Adrenal gland (tissue), 5 donors: ENCODE results near the gene CENPF.
A peak's percentile ranks its signal among the peaks of the same experiment; 100 is the strongest.

Experiments used
- CTCF ChIP-seq, 6 experiments: fragments of 450-650 bp in 4 of 6; fragments of 200-600 bp in 2 of 6; sonication (generic) in 1 of 6; IDR thresholded peaks; 1 replicate in 5 of 6; 2 replicates in 1 of 6; pipeline versions ENCODE4 v1.5.1 to v1.8.0; 2016 to 2021; ENCODE audit warnings: antibody characterized with exemption in 6 of 6, mild to moderate bottlenecking in 2 of 6, moderate library complexity in 1 of 6
- POLR2A ChIP-seq, 2 donors: fragments of 450-650 bp; IDR thresholded peaks; one replicate each; pipeline ENCODE4 v1.6.1; 2017; ENCODE audit warnings: antibody characterized with exemption in 2 of 2, mild to moderate bottlenecking in 2 of 2, moderate library complexity in 1 of 2
- donor health status: DM: no; HTN: no; CAD: no.

- no peak for TF ChIP-seq POLR2A (IDR thresholded peaks at IDR 0.05)
- peak; percentile 57 to 78 (median 74) for TF ChIP-seq CTCF (IDR thresholded peaks at IDR 0.05)
Observed at GRCh38 chr1:214660900-214661299, 57.9 kb downstream of the CENPF start.
